ENCODE measurements around the gene HSD17B2.
"Not testable (repeated sequence)": the region's sequence is repeated elsewhere in the genome, so short reads cannot be mapped to it uniquely, and the experiment has no call there.

Gene HSD17B2, protein sequence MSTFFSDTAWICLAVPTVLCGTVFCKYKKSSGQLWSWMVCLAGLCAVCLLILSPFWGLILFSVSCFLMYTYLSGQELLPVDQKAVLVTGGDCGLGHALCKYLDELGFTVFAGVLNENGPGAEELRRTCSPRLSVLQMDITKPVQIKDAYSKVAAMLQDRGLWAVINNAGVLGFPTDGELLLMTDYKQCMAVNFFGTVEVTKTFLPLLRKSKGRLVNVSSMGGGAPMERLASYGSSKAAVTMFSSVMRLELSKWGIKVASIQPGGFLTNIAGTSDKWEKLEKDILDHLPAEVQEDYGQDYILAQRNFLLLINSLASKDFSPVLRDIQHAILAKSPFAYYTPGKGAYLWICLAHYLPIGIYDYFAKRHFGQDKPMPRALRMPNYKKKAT

DNA sequence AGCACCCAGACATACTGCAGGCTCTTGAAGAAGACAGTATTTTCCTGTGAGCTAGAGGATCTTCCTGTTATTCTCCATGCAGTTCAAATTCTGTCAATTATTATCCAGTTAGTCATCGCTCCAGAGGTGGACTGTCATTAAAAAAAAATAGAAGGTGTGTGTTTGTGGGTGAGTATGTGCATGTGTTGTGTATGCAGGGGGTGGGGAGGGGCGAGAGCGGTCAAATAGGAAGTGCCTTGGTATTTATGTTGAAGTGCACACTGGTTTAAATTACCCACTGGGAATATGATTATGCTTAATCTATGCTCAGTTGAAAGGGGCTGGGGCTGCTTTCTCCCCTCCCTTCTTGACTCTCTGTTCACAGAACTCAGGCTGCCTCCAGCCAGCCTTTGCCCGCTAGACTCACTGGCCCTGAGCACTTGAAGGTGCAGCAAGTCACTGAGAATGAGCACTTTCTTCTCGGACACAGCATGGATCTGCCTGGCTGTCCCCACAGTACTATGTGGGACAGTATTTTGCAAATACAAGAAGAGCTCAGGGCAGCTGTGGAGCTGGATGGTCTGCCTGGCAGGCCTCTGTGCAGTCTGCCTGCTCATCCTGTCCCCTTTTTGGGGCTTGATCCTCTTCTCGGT is at the start of gene HSD17B2:
TSS of gene HSD17B2 (plus strand) at position 273 of the 632 bp plus-strand sequence. CDS start at position 445, 172 bp downstream.
- no peak for DNase-seq

DNA sequence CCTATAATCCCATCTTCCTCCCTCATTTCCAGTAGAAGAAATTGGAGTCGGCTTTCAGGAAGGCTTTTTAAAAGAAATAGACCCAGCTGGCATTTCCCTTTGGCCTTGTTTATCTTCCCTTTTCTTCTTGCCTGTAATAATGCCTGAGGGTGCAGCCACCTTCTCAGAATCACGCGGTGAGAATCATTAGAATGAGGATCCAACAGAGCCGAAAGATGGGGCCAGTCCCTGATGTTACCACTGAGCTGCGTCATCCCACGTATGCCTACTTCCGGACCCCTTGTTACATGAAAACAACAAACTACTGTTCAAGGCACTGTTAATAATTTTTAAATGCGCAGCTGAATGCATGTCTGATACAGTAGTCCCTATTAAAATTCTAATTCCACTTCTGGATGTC is 47.9 kb upstream of the HSD17B2 start:
- DNase-seq, result no peak

DNA sequence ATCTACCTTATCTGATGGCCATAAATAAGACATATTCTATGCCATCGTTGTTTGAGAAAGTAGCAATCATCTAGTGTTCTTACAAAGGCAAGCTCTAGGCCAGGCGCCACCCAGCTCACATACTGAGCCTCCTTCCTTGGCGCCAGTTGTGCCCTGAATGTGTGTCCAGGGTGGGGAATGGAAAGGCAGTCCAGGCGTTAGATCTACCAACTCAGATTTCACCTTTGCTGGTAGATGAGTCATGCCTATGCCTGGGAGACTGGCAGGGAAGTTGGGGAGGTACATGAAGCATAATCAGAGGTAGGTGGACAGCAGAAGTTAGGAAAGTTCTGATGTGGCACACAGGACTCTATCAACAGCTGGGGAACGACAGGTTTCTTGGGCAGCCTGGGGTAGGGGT is 47.3 kb upstream of the HSD17B2 start:
- DNase-seq, result no peak

DNA sequence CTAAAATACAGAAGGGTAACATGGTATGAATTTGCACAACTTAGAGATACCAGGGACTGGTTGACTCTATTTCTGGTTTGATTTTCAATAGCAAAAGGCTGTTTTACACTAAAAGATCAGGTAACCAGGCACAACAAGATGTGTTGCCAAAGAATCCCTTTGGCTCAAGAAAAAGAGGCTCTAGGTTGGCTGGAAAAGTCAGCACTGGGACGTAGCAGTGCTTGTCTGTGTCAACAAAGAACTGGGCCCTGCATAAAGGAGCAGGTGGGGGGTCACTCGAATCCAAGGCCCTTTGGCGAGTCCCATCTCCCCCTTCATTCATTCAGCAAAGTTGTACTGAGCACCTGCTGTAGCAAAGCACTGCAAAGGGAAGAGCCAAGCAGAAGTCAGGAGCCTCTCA is 42.2 kb upstream of the HSD17B2 start:
- DNase-seq, result no peak

DNA sequence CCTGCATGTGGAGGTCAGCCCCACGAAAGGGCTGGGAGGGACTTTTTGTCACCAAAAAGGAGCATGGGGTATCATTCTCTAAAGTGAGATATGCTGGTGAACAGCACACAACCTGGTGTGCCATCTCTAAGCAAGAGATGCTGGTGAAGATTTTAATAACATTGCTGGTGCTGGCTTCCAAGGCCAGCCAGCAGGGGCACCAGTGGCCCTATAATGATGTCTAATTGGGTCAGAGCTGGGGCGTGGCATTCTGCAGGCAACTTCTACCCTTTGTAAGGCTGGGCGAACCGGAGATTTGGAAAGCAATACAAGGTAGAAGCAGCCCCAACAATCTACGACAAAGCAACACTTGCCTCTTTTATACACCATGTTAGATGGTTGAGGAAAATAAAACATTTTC is 40.6 kb upstream of the HSD17B2 start:
- DNase-seq, result no peak

DNA sequence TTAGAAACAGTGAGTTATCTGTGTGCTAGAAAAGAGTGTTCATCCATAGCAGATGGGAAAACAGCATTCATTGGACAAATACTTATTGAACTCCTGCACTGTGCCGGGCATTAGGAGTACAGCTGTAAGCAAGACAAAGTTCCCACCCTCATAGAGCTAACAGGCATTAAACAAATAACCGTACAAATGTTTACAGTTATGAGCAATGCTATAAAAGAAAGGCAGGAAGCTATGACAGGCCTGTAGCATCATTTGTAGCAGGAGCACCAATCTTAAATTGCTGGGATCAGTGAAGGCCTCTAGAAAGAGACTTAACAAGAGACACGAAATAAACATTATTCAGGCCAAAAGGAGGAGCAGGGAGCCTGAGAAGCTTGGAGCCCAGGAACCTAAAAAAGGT is 39.4 kb upstream of the HSD17B2 start:
- no peak for DNase-seq

DNA sequence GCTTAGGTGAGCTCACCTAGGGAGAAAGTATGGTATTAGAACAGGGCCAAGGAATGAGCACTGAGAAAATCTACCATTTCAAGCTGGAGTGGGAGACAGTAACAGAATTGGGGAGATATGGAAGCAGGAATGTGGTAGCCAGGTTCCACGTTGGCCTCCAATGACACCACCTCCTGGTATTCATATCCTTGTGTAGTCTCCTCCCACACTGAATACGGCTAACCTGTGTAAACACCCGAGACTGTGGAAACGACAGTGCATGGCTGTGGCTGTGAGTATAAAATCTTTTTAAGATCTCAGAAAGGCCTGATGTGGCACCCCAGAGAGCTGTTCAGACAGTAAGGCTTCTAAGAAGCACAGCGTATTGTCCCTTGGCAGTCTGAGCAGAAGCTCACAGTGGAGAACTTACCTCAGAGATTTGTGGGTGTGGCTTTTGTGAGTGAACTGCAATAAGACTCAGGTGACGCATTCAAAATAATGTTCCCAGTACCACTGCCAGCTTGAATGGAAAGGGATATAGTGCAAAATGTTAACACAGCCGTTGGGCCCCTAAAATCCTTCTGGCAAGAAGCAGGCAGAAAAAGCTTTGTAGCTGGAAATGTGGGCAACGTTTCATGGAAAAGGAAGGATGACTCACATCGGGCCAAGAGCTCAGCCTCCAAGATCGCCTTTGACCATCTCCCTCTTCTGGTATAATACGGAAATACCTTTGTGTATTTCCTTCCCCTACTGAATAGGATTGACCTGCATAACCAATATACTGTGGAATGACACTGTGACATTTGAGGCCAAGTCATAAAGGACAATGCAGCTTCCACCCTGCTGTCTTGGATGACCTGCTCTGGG is 38.2 kb upstream of the HSD17B2 start:
- no peak for DNase-seq

DNA sequence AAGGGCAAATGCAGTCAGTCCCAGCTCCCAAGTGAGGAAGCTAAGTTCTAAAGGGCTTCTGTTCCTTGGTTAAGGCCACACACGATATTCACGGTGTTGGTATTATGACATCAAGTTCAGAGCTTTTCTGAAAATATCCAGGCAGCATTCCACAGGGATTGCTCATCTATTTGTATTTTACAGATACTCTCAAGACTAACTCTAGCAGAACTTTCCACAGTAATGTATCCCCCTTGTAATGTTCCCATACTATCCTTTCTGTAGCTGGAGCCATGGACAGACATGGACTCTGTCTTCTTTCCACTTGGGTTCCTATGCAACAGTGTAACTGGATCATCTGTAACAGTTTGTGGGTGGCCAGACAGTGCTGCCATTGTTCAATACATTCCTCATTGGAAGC is 37.3 kb upstream of the HSD17B2 start:
- no peak for DNase-seq

DNA sequence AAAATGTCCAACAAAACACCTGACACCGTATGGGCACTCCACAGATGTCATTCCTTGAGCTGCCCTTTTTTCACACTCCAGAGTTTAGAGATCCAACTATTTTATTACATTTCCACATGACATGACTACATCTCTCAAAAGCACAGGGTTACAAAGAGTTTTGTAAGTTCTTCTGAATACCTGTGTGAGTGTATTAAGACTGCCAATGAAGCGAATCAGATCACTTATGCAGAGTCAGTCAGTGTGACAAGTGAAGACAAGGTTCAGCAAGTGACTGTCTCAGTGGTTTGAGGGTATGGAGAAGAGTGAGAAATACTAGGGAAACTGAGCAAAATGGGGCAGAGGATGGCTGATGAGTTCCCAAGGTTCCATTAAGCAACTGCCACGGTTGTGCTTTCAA is 32.2 kb upstream of the HSD17B2 start:
- no peak for DNase-seq

DNA sequence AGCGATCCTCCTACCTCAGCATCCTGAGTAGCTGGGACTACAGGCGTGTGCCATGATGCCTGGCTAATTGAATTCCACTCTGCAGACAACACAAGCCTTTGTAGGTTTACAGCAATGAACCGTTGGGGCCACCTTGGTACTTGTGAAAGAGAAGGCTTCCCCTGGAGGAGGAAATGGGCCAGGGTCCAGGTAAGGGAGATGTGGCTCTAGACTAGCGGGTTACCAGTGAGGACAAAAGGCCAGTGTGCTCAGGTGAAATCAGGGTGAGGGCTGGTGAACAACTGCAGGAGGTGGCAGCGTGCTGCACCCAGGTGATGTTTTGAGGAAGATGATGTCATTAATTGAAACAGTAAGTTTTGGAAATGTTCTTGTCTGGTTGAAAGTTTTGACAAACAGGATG is 30.5 kb upstream of the HSD17B2 start:
- no peak for DNase-seq

DNA sequence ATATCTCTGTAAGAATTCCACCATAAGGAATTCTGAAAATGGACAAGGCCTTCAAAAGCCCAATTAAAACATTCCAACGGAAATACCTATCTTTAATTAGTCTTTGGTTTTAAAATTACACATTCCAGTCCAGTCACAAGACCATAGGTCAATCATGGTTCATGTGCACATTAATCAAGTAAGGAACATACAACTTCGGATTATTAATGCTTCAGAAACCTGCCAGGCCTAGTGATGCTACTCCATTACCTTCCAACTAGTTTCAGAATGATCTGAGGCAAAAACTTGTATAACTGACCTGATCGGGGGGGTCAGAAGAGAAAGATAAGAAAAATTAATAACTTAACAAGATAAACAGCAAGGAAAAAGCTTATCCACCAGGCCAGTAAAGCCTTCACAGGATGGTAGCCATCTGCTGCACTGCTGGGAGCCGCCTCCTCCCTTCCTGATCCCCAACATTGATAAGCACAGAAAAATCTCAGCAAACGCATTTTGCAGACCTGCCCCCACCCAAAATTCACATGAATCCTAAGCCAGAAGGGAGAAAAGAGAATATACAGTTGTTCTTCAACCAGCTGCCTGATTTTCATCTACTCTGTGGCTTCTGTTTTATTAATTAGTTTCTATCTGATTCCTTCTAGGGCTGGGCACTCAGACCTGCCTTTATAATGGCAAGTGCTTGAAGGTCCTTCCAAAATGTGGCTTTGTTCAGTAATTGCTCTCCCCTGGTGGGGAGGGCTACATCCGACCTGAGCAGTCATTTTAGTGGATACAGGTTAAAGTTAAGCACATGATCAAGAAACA is 29.8 kb upstream of the HSD17B2 start:
- no peak for DNase-seq

DNA sequence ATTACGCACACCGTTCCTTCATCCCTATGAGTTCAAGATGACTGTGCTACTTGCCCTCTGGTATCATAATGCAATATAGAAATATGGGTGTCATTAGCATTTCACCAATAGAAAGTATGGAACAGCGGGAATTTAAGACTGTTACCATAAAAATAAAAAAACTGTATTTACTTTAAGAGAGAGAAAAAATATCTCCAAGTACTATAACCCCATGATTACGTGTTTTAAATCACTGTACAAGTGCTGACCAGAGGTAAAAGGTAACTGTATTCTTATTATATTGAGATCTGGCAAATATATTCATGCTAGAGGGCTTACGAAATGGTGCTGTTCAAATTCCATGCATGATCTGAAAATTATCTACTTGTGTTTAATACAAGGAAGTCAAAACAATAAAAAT is 29.0 kb upstream of the HSD17B2 start:
- DNase-seq, result no peak

DNA sequence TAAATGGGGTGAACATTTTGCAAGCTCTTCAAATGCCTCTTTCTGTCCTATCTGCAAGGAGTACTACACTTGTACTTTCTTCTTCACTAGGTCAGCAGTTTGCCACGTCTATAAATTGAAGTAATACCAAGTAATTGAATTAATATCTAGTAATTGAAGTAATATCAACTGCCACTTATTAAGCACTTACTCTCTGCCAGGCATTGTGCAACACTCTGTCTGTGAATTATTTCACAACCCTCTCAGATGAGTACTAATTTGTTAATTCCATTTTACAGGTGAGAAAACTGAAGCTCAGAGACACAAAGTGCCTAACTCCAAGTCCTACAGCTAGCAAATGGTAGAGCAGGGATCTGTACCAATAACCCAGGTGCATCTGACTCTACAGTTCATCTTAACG is 27.9 kb upstream of the HSD17B2 start:
- DNase-seq, result no peak

DNA sequence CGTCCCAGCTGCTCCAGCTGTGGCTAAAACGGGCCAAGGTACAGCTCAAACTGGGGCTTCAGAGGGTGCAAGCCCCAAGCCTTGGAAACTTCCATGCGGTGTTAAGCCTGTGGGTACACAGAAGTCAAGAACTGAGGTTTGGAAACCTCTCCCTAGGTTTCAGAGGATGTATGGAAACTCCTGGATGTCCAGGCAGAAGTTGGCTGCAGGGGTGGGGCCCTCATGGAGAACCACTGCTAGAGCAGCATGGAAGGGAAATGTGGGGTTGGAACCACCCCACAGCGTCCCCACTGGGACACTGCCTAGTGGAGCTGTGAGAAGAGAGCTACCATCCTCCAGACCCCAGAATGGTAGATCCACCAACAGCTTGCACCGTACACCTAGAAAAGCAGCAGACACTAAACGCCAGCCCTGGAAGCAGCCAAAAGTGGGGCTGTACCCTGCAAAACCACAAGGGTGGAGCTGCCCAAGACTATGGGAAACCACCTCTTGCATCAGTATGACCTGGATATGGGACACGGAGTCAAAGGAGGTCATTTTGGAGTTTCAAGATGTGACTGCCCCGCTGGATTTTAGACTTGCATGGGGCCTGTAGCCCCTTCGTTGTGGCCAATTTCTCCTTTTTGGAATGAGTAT is 26.0 kb upstream of the HSD17B2 start:
- no peak for DNase-seq

DNA sequence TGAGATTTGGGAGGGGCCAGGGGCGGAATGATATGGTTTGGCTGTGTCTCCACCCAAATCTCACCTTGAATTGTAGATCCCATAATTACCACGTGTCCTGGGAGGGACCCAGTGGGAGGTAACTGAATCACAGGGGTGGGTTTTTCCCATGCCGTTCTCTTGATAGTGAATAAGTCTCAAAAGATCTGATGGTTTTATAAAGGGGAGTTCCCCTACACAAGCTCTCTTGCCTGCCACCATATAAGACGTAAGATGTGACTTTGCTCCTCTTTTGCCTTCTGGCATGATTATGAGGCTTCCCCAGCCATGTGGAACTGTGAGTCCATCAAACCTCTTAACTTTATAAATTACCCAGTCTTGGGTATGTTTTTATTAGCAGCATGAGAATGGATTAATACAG is 25.3 kb upstream of the HSD17B2 start:
- DNase-seq, result not testable (repeated sequence)

DNA sequence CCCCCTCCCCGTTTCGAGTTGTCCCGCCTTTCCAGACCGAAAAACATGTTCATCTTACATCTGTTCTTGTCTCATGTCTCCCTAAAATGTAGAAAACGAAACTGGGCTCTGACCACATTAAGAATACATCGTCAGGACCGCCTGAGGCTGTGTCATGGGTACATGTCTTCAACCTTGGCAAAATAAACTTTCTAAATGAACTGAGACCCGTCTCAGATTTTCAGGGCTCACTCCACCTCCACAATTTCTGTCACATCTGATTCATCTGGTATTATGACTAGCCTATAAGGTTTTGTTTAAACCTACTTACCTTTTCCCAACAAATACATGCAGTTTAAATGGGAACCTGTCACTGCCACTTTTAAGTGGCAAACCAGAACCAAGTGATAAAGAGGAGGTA is 24.4 kb upstream of the HSD17B2 start:
- no peak for DNase-seq

DNA sequence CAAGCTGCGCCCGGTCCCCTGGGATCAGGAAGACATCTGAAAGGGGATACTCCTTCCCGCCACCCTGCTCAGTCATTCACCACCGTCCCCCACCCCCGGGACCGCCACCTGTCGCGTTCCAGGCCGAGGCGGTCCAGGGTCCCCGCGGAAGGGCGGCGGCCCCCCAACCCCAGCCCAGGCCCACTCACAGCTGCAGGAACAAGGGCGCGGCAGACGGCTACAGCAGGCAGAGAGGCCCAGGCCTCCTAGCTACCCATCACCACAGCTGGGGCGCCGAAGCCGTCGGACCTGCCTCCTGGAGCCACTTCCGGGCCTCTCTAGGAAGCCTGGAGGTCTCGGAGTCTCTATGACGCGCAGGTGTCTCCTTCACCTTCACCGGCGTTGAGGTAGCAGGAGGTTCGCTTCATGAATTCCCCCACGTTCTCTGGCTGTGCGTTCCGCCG is 23.8 kb upstream of the HSD17B2 start, which contains the start of gene SDR42E1:
TSS of gene SDR42E1 (minus strand) at position 272 of the 443 bp plus-strand sequence. CDS start 10,612 bp downstream, outside the sequence.
- peak; percentile 34 to 67 for DNase-seq

DNA sequence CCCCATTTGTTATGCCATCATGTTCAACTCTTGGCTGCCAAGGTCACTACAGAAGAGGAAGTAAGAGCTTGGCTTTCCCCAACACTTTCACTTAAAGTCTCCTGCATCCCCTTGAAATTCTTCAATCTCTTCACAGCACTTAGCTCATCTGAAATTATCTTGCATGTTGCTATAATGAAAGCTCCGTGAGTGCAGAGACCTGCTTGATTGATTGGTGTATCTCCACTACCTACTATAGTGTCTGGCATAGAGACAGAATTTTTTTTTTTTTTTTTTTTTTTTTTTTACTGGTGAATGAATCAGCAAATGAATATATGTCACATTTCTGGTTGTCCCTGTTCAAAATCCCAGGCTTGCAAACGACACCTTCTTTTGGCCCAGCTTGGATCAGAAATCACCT is 21.9 kb upstream of the HSD17B2 start:
- DNase-seq, result no peak

DNA sequence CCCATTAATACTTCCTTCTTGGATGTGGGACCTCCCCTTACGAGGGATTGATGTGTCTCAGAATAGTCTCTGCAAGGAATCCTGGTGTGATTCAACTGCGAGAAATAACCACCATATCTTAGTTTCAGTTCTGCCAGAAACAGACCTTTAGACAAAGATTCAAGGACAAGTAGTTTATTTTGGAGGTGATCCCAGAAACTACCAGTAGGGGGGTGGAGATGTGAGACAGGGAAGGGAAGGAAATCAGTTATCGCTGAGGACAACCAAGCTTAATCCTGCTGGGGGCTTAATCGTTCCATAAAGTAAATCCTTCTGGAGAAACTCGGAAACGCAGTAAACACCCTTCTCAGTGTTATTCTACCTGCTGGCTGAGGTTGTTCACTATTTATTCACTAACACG is 18.8 kb upstream of the HSD17B2 start:
- no peak for DNase-seq

DNA sequence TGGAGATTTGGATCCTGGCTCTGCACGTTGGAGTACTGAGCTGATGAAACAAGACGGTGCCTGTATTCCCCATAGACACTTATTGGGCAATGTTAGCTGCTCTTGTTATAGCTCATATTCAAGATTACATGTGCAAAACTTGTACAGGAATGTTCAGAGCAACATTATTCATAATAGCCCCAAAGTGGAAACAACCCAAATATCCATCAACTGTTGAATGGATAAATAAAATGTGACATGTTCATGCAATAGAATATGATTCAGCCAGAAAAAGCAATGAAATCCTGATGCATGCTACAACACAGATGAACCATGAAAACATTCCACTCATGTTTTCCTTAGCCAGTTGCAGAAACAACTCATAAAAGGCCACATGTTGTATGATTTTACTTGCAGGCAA is 18.1 kb upstream of the HSD17B2 start:
- no peak for DNase-seq

DNA sequence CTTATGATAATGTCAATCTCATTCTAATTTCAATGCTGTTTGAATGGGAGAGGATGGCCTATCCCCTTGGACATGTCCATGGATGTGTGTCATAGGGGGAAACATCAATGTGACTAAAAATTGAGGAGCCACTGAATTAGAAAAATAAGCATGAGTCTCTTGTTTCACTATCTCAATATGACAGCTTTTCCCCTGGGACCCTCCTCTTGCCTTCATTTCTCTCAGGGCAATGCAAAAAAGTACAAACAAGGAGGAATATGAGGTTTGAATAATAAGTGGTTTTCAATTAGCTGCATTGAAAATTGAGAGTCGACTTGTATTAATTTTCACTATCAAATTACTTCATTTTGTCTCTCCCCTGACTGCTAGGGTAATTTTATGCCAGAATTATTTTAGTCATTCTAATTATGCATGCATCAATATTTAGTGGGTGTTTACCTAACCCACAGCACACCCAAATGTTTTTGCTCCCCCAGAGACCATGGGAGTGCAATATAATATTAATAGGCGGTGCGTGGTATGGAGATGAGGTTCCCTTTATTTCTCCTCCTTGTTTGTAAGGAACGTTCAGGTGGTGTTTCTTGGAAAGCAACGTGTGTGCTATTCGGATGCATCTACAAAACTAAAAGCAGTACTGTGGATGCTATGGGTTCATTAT is 17.0 kb upstream of the HSD17B2 start:
- DNase-seq, result no peak

DNA sequence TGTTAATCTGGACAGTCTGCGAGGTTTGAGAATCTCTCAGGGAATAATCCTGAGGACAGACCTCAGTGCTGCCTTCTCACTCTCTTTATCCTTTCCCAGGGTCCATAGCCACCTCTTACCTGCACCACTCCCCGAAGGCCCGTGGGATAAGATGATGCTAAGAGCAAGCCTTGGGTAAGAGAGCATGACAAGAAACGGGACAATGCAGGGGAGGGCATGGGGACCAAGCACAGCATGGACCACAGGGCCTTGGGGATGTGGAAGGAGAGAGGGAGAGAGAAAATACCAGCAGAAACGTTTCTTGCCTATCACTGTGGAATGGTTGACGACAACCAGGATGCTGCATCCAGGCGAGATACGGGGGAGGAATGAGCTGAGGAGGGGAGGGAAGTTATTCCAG is 15.5 kb upstream of the HSD17B2 start:
- DNase-seq, result no peak
